Stimulated activated CD4-positive, alpha-beta T cell treated with anti-CD3 and anti-CD28 coated beads, Interleukin-12 subunit alpha, Interleukin-12 subunit beta, amount 100 ng/mL, for 48 hours (primary cell): Measurements from ENCODE around the gene VPS11.

ENCODE experiments used
- DNase-seq, 3 donors: peaks; one replicate each; pipeline ENCODE4 v3.0.0-alpha.2; 2020; ENCODE audit warnings: low read depth in 2 of 3, low spot score in 1 of 3

Gene VPS11

DNA sequence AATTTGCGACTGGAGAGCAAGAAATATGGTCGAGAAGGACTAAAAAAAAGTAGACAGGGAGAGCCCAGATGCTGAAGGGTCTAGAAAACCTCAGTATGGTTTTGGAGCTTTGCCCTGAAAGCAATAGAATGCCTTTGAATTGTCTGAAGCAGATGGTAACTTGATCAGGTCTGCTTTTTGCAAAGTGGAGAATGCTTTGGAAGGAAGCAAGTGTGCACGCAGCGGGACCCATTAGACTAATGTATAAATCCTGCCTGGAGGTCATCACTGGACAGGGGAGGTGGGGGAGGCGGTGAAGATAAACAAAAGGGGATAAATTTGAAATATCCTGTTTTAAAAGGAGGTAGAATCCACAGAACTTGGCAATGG is 53.0 kb downstream of the VPS11 start:
- DNase-seq = no peak

DNA sequence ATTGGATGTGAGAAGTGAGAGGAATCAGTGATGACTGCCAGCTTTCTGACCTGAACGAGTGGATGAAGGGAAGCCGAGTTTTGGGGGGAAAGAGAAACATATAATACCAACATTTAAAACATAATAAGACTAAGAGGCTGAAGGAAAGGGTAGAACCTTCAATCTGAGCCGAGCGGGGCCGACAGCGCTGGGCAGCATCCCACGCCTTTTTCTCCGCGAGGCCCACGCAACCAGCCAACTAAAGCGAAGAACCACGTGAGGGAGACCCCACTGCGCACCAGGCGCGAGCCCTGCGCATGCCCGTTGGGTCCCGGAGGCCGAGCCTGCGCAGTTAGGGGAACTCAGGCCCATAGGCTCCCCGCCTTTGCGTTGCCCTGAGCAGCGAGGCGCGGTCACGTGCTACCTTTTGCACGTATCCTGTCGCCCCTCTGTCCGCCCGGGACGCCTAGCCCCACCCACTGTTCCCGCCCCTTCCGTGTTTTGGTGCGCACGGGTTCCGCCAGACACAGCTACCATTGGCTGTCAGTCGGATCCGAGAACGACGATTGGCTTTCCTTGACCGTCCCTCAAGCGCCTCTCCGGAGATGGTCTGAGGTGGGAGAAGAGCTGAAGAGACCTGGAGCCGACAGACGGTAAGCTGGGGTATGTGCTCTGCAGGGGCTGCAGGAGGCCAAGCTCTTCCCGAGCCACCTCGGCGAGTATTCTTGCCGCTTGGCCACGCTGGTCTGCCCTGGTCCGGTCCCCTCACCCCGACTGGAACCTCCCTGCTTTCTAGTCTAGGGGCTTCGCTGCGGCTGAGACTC is 53.6 kb downstream of the VPS11 start, which contains the start of gene HINFP:
HINFP (plus strand) TSS at position 573 of the 803 bp plus-strand sequence. CDS start 5,365 bp downstream, outside the sequence.
- peak; percentile 99 to 100 (median 100) for DNase-seq

DNA sequence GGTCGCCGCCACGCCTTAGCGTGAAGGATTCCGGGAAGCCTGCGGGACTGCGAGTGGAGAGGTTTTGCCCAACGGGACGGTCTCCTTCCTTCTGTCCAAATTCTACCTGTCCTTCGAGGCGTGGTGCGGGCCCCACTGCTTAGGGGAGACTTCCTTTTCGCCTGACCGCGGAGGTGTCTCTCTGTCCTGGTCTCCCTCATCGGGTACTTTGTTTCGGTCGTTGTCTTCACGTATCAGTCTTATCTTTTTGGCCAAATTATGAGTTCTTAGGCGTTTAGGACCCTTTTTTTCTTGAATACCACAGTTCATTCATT is 54.1 kb downstream of the VPS11 start:
- no peak for DNase-seq

DNA sequence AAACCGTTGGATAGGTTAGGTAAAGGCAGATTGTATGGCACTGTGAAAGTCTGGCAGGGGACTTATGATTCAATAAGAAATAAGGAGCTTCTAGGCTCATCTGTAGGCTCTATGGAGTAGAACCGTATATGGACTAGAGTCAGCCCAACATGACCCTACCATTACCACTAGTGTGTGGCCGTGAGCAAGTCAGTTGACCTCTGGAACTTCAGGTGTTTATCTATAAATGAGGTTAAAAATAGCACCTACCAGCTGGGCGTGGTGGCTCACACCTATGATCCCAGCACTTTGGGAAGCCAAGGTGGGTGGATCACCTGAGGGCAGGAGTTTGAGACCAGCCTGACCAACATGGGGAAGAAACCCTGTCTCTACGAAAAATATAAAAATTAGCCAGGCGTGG is 58.2 kb downstream of the VPS11 start:
- DNase-seq = no peak

DNA sequence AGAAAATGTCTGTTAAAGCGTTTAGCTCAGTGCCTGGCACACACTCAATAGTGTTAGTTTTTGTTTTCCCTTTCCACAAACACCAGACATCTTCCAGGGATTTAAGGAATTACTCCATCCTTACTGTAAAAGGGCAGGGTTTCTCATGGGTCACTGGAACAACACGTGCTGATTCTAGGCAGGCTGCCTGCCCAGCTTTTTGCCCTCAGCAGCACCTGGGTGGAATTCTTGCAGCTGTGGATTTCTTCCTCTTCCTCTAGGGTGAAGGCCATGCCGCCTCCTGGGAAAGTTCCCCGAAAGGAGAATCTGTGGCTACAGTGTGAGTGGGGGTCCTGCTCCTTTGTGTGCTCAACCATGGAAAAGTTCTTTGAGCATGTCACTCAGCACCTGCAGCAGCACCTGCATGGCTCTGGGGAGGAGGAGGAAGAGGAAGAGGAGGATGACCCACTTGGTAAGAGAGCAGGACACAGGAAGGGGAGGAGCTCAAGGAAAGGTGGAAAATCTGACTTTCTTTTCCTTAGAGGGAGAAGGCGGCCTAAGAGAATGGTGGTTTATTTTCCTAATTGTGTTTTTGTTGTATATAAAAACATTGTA is 59.2 kb downstream of the VPS11 start:
- no peak for DNase-seq

DNA sequence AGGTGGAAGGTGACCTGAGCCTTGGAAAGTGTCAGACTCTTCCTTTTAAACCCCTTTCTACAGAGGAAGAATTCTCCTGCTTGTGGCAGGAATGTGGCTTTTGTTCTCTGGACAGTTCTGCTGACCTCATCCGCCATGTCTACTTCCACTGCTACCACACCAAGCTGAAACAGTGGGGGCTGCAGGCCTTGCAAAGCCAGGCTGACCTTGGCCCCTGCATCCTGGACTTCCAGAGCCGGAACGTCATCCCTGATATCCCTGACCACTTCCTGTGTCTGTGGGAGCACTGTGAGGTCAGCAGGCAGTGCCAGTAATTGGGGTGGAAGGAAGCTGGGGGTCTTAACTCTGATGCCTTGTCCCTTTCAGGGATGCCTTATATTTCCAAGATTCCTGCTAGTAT is 63.0 kb downstream of the VPS11 start:
- no peak for DNase-seq
